HG03175 (cell line): ENCODE data around the gene CTNNA3.

Source experiments
- ATAC-seq: cut with Tn5 transposase; IDR thresholded peaks from one replicate; pipeline ENCODE4 v1.9.1; 2021; ENCODE audit warnings: mild to moderate bottlenecking, moderate library complexity; ENCODE audit not compliant: unreplicated experiment

The CTNNA3 gene

GRCh38 chr10:67141300-67141699 is 554.7 kb downstream of the CTNNA3 start:
- ATAC-seq: no peak

GRCh38 chr10:67140641-67141040 is 555.4 kb downstream of the CTNNA3 start:
- no peak for ATAC-seq

DNA sequence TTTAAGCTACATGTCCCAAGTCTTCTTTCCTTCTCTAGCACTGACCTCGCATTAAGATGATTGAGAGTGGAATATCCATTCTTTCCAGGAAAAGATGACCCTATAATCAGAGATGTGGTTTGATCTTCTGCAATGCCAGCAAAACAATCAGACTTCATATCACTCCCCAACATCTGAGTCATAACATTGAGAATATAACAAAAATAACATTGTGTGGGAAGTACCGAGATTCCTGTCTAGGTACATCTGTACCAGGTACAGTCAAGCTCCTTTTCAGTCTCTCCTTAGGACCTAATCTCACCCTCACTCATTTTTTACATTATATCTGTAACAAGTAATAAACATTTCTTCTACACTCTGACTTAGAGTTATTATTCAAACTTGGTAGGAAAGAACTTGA is 568.6 kb downstream of the CTNNA3 start:
- ATAC-seq: no peak

DNA sequence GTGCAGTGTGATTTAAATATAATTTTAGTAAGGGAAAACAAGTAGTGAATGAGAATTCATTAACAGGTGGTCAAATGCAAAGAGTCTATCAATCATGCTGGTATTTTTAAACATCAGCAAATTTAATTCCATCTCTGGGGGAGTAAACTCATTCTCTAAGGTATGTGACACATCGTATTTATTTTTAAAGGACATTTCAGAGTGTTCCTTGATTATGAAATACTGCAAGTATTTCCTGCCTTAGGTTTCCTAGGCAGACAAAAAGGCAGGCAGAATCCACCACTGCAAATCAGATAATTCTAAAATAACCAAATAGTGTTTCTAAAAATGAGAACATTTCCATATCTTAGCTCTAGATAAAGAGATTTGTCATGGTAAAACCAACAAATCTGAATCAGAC is 576.3 kb downstream of the CTNNA3 start:
- no peak for ATAC-seq

DNA sequence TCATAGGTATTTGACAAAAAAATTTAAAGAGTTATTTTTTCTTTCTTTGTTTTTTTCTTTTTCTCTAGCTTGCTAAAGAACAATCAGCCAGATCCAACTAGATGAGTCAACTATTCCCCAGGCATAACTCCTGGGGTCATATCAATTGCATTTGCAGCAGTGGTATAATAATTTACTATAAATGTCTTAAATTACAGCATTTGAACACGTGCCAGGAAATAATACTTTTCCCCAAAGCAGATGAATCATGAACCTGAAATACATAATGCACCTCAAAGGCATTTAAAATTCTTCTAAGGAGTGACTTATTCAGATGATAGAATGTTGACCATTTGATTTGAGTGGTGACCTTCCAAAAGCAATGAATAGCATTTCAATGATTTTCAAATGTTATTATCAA is 580.0 kb downstream of the CTNNA3 start:
- ATAC-seq: no peak

- ATAC-seq: no peak
Measured at GRCh38 chr10:67114945-67115344, 581.0 kb downstream of the CTNNA3 start.

- ATAC-seq: no peak
Measured at GRCh38 chr10:67112765-67113164, 583.2 kb downstream of the CTNNA3 start.

- ATAC-seq: no peak
Measured at GRCh38 chr10:67110286-67110685, 585.7 kb downstream of the CTNNA3 start.

DNA sequence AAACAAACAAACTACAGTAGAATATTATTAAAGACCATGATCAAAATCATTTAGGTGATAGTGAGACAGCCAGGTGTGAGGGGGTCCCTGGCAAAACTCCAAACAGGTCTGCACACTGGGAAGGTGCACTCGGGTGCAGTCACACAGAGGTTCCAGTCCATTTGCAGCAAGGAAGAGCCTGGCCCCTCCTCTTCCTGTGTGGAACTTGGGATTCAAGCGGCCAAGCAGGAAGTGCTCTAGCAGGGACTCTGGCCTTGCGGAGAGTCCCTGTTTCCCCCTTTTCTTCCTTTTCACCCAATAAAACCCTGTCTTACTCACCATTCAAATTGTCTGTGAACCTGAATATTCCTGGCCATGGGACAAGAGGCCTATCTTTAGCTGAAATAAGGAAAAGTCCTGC is 588.3 kb downstream of the CTNNA3 start:
- ATAC-seq: no peak

DNA sequence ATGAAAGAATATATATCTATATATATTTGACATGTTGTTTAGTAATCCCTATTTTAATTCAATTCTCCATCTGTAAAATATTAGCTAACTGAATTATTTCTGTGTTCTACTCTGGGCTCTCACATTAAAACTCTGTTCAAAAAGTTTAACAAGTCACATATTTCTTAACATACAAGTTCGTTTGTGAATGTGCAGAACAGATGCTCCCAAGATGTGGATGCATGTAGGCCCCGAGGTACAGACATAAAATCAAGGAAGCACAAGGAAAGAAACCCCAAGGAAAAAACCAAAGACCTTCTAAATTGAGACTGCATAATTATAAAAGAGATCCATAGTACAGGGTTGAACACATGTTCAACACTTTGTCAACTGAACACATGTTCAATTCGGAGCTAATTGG is 595.0 kb downstream of the CTNNA3 start:
- ATAC-seq: no peak

DNA sequence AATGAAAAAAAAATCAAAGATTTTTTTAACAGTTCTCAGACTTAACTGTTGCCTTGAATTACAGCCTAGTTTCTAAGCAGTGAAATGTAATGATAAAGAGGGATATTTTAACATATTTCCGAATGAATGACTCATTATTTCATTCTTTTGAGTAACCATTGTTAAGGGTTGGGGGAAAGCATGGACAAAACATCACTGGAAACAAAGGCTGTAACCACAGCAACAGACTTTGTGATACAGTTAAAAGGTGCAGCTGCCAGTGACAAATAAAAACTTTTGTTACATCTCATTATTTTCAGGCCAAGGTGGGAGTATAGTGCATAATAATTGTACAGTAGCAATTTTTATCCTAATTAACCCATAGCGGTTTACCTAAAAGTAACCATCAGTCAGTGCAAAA is 597.5 kb downstream of the CTNNA3 start:
- ATAC-seq: no peak

DNA sequence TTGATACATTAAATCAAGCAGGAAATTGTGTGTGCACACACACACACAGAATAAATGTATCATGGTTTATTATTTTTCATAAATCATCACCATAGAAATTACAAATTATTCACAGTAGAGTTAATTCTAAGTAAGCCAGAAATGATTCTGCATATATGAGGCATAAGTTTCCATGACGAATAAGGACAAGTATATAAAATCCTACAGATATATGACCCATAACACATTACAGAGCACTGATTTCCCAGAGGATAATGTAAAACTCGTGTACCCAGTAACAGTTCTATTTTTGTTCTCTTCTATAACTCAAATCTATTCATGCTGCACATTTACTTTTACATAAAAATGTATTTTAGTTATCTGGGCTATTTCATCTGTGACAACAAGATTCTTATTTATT is 600.5 kb downstream of the CTNNA3 start:
- ATAC-seq: no peak

DNA sequence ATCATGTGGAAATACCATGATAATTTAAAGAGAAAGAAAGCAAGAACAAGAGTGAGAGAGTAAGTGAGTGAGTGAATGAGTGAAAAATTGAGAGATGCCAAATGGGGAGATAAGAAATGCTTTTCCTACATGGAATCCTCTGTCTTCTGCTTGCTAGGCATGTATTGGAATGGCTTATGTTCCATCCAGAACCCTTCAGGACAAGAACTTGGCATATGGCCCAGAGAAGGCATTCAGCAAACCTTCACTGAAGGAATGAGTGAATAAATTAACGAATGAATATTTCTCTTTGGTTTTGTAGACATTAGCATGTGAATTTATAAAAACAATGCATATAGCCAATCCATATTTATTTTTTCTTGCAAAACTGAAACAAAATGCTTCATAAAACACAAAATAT is 608.0 kb downstream of the CTNNA3 start:
- no peak for ATAC-seq

DNA sequence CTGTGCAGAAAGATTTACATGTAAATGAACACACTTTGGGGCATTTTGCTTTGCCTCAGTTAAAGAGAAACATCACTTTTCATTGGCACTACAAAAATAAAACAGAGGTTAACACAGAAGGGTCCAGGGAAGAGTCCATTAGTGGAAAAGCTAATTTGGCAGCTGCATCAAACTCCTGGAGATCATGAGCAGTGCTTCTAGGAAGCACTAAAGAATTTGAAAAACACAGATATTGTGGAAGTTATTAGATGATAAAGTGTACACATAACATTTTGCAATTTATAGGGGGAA is 608.9 kb downstream of the CTNNA3 start:
- no peak for ATAC-seq

GRCh38 chr10:67086327-67087134 is 609.5 kb downstream of the CTNNA3 start:
- no peak for ATAC-seq

DNA sequence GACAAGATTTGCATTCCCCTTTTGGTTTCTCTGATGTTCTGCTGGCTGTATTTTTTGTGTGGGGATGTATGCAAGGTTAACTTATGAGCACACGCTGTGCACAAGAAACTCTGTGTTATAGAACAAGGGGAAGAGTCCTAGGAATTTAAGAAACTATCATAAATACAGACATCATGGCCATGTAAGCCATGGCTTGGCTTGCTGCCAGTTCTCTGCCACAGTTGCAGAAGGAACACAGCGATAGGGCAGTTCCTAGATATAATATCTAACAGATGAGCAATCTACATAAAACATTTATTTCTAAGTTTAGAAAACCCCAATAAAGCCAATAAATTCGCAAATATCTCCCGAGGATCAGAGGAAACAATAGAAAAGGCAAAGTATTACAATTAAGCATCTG is 616.9 kb downstream of the CTNNA3 start:
- no peak for ATAC-seq

DNA sequence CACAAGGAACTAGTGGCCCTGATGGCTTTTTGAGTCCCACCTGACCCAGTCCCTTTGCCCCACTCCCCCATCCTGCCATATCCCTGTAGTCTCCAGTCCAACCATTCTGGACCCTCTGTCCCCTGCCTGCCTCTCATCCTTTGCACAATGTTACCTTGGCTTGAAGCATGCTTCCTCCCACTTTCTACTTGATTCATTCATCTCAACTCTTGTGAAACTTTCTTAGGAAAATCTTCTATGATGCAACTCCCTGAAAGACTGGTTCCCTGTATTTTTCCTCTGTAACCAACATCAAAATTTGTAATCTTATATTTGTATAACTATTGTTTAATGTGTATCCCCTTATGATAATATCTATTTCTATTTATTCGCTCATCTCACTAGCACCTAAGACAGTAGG is 618.6 kb downstream of the CTNNA3 start:
- ATAC-seq: no peak

GRCh38 chr10:67076144-67076543 is 619.9 kb downstream of the CTNNA3 start:
- no peak for ATAC-seq

DNA sequence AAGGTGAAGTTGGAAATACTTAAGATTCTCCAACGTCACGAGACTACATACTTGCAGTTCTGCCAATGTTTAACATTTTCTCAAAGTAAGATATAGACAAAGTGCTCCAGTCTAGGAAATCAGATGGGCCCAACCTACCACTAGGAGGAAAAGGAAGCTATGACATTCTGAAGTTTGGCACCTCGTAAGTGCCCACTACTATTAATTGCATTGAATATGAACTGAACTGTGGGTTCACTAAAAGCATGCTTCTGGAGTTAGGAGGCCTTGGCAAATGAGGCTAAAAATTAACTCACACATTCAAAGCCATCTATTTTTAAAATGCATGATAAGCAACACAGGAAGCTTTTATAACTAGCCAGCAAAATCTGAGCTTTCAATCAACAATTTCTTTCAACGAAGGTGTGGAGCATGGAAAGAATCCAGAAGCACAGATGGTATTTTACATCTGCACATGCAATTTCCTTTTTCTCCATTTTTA is 620.5 kb downstream of the CTNNA3 start:
- ATAC-seq: no peak

GRCh38 chr10:67072654-67073053 is 623.3 kb downstream of the CTNNA3 start:
- ATAC-seq: no peak

DNA sequence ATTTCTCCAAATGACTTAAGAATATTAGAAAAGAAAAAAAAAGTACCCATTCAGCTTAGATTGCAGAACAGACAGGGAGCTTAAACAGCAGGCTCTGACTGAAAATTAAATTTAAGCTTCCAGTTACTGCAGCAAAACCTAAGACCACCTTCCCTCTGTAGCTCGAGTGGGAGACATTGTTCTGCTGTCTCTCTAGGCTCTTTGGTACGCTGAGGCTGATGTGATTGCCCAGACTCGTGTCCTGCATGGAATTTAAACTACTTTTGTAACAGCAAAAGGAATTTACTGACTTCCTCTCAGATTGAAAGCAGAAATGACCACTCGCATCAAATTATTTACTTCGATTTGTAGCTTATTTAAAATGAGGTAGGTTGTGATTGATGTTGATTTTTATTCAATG is 645.6 kb downstream of the CTNNA3 start:
- ATAC-seq: no peak

- no peak for ATAC-seq
Measured at GRCh38 chr10:67049988-67050387, 646.0 kb downstream of the CTNNA3 start.

DNA sequence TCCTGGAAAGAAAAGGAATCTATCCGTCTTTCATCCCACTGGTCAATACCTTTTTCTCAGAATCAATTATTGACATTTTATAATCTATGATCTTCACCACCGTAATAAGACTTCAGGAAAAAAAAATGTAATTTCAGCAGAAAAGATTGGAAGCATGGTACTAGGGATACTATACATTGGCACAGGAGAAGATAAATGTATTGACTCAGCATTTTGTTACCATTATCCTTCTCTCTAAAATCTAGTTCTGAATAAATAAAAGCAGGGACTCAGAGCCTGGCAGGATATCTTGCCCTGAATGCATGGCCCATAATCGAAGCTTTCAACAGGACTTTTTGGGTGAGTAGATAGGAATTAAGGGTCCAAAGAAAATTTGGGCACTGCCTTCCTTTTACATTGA is 649.5 kb downstream of the CTNNA3 start:
- ATAC-seq: no peak
